Lower lobe of right lung (tissue), 2 donors: ENCODE measurements around the gene PSMC5. TPM values are rescaled to one million over a fixed set of nuclear protein-coding genes. Genes with fewer than 3 reads are reported as not detected.

Experiments used
- ATAC-seq, 2 donors: fragments of 200-7000 bp; cut with Tn5 transposase; one replicate each; pipeline ENCODE4 v1.9.1; 2020 to 2022; ENCODE audit warnings: mild to moderate bottlenecking in 2 of 2, moderate library complexity in 2 of 2
- DNase-seq: peaks from one replicate; pipeline ENCODE4 v3.0.0-alpha.2; 2020
- H3K27ac ChIP-seq: fragments of 200-600 bp; one replicate; pipeline ENCODE4 v1.8.0; 2022
- H3K27me3 ChIP-seq: fragments of 200-600 bp; one replicate; pipeline ENCODE4 v1.8.0; 2022; ENCODE audit warnings: low read depth
- H3K36me3 ChIP-seq: fragments of 200-600 bp; one replicate; pipeline ENCODE4 v1.8.0; 2022; ENCODE audit warnings: mild to moderate bottlenecking
- H3K4me1 ChIP-seq: fragments of 200-600 bp; one replicate; pipeline ENCODE4 v1.8.0; 2022
- H3K4me3 ChIP-seq: fragments of 200-600 bp; one replicate; pipeline ENCODE4 v1.8.0; 2022; ENCODE audit warnings: mild to moderate bottlenecking
- H3K9me3 ChIP-seq: fragments of 200-600 bp; one replicate; pipeline ENCODE4 v1.8.0; 2022
- intact Hi-C: fragments of 100-400 bp; cut with DNase I; formaldehyde crosslinking; loops from one replicate; pipeline ENCODE4 v1.11.0; 2022
- total RNA-seq: library from RNA; stranded (reverse); fragmentation: NEBNext Ultra II Directional; extraction: Animal tissue kit (Norgen Biotek cat#: 25700); gene quantifications from one replicate; pipeline ENCODE4 v1.2.1, GENCODE V29; 2021
- TF ChIP-seq, protein P1 (sequence below): fragments of 200-600 bp; IDR thresholded peaks from one replicate; pipeline ENCODE4 v1.8.0; 2022; ENCODE audit warnings: antibody characterized with exemption, mild to moderate bottlenecking
- donor health status: DM: no; HTN: yes; CAD: no; lungs with severe emphysema.

Gene PSMC5
- total RNA-seq, 1 donor from 2014 or later, result 98.6 TPM

DNA sequence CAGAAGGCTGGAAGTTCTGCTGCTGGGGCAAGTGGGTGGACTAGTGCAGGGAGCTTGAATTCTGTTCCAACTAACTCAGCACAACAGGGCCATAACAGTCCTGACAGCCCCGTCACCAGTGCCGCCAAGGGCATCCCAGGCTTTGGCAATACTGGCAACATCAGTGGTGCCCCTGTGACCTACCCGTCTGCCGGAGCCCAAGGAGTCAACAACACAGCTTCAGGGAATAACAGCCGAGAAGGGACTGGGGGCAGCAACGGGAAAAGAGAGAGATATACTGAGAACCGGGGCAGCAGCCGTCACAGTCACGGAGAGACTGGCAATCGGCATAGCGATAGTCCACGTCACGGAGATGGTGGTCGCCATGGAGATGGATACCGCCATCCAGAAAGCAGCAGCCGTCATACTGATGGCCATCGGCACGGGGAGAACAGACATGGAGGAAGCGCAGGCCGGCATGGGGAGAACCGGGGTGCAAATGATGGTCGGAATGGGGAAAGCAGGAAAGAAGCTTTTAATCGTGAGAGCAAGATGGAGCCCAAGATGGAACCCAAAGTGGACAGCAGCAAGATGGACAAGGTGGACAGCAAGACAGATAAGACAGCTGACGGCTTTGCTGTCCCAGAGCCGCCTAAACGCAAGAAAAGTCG lies 9.4 kb upstream of the PSMC5 start:
- TF ChIP-seq, protein P1, sequence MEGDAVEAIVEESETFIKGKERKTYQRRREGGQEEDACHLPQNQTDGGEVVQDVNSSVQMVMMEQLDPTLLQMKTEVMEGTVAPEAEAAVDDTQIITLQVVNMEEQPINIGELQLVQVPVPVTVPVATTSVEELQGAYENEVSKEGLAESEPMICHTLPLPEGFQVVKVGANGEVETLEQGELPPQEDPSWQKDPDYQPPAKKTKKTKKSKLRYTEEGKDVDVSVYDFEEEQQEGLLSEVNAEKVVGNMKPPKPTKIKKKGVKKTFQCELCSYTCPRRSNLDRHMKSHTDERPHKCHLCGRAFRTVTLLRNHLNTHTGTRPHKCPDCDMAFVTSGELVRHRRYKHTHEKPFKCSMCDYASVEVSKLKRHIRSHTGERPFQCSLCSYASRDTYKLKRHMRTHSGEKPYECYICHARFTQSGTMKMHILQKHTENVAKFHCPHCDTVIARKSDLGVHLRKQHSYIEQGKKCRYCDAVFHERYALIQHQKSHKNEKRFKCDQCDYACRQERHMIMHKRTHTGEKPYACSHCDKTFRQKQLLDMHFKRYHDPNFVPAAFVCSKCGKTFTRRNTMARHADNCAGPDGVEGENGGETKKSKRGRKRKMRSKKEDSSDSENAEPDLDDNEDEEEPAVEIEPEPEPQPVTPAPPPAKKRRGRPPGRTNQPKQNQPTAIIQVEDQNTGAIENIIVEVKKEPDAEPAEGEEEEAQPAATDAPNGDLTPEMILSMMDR, result no peak
- Histone ChIP-seq H3K27me3 (no peaks in the 10 kb centered on the region), H3K4me3 (no peak overlapping the region), H3K27ac (no peak overlapping the region), H3K36me3 (peaks cover 100% of the 10 kb centered on the region), H3K4me1 (no peaks in the 10 kb centered on the region), H3K9me3 (no peaks in the 10 kb centered on the region)
- intact Hi-C loops, result no loop called here
- DNase-seq (no peak), ATAC-seq (no peak)

DNA sequence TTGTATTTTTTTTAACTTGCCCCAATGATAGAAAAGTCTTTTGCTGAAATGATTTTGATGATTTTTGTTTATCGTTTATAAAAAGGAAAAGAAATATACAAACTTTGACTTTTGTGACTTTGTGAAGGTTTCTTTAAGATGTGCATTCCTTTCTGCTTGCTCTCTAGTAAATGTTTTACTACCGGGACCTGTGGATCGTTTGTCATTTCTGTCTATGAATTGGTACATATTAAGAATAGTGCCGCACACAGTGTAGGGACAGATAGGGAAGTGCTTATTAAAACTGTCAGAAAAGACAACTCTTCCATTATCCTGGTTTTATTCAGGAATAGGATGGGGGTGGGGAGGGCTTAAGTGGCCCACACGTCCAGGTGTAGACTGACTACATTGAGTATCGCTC lies 8.1 kb upstream of the PSMC5 start:
- intact Hi-C loops, result no loop called here
- no peaks in the 10 kb centered on the region for H3K27me3 ChIP-seq
- TF ChIP-seq, protein P1, result no peak
- no peak overlapping the region for H3K4me3 ChIP-seq
- no peak for ATAC-seq
- H3K27ac ChIP-seq, result no peak overlapping the region
- DNase-seq, result no peak
- H3K36me3 ChIP-seq, result peaks cover 100% of the 10 kb centered on the region
- no peaks in the 10 kb centered on the region for H3K4me1 ChIP-seq
- no peaks in the 10 kb centered on the region for H3K9me3 ChIP-seq

DNA sequence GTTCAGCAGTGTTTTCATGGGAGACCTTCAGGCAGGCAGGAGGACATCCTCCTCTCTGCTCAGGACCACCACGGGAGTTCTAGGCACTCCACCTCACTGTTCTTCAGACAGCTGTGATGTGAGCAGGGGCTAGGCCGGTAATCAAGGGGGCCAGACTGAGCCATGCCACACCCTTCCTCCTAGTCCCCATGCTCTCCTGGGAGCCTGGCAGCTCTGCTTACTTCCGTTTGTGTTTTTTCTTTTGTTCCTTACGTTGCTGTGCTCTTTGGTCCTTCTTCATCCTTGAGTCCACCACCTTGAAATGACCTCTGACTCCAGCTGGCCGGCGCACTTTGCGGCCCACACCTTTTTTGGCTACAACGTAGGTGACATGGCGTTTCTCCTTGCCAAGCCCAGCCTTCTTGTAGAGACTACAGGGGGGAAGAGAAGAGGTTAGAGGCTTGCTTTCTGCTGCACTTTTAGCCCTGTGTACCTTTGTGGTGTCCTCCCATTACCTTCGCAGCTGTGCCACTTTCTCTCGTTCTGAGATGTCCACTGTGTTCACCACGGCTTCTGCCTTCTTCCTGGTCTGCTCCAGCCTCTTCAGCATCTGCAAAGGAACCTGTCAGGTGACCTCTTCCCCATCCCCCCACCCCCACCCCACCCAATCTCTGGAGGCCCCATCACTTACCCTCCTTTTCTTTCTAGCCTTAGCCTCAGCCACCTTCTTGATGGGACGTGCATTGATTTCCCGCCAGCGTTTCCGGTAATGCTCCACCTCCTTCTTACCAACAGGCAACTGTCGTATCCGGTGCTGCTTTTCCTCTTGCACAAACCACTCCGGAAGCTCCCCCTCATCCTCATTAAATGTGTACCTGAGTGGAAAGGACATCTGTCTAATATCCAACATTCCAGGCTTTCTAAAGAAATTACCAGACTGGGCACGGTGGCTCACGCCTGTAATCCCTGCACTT lies 7.4 kb upstream of the PSMC5 start:
- no peak for ATAC-seq
- Histone ChIP-seq H3K4me1 (no peaks in the 10 kb centered on the region), H3K27ac (no peak overlapping the region), H3K36me3 (peaks cover 100% of the 10 kb centered on the region), H3K27me3 (no peaks in the 10 kb centered on the region), H3K4me3 (no peak overlapping the region), H3K9me3 (no peaks in the 10 kb centered on the region)
- TF ChIP-seq, protein P1, result no peak
- DNase-seq, result no peak
- intact Hi-C loops, result no loop called here

DNA sequence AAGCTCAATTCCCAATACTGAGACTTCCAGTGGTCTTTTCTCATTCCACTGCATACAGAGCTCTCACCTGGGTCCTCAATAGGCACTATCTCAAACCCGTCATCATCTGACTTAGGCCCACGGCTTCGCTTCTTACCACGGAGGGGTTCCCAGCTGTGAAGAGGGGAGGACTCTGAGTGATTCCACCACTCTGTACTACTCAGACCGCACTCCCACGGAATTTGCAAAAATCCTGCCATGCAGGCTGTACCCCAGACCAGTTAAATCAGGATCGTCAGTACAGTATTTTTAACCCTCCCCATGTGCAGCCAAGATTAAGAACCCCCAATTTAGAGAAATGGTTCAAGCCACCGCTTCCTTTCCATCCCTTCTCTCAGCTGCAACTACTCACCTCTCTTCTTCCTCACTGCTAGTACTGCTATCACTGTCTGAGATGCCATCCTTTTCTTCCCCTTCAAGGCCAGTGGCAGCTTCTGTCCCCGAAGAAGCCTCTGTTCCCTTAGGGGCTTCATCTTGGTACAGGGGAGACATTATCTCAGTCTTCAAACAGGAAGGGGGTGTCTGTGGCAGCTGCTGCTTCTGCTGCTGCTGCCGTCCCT lies 6.2 kb upstream of the PSMC5 start:
- Histone ChIP-seq H3K27ac (no peak overlapping the region), H3K4me1 (peaks cover 8% of the 10 kb centered on the region), H3K4me3 (no peak overlapping the region), H3K9me3 (no peaks in the 10 kb centered on the region), H3K36me3 (peaks cover 99% of the 10 kb centered on the region), H3K27me3 (no peaks in the 10 kb centered on the region)
- DNase-seq (no peak), ATAC-seq (no peak)
- intact Hi-C loops, result no loop called here
- TF ChIP-seq, protein P1, result no peak

DNA sequence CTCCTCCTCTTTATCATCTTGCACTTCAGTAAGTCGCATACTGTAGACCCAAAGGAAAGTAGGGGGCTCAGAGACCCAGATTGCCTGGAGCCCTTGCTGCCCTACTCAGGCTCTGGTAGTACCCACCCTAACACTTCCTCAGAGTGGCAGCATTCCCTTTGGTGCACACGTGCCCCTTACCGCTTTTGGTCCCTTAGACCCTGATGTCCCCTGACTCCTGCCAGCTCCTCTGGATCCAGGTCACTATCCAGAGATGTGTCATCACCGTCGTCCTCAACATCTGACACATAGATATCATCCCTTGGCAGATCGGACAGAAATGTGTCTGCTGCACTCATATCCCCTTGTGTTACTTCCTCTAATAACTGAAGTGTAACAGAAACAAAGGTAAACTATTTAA lies 5.4 kb upstream of the PSMC5 start:
- Histone ChIP-seq H3K27ac (no peak overlapping the region), H3K27me3 (no peaks in the 10 kb centered on the region), H3K4me1 (peaks cover 12% of the 10 kb centered on the region), H3K9me3 (no peaks in the 10 kb centered on the region), H3K4me3 (no peak overlapping the region), H3K36me3 (peaks cover 91% of the 10 kb centered on the region)
- DNase-seq (no peak), ATAC-seq (no peak)
- TF ChIP-seq, protein P1, result no peak
- intact Hi-C loops, result no loop called here
